Ovary (tissue), 3 donors: Measurements from ENCODE around the gene POU6F2.

ENCODE experiments used
- CTCF ChIP-seq, 3 donors: fragments of 450-650 bp in 2 of 3; fragments of 200-600 bp in 1 of 3; IDR thresholded peaks; one replicate each; pipeline versions ENCODE4 v1.5.1 to v1.8.0; 2016 to 2022; ENCODE audit warnings: antibody characterized with exemption in 3 of 3, mild to moderate bottlenecking in 1 of 3
- POLR2A ChIP-seq: fragments of 450-650 bp; IDR thresholded peaks from one replicate; pipeline ENCODE4 v1.6.1; 2017; ENCODE audit warnings: antibody characterized with exemption, mild to moderate bottlenecking, moderate library complexity
- donor health status: DM: no; HTN: no; CAD: no.

GRCh38 chr7:39133088-39133487, 155.4 kb downstream of the POU6F2 start:
- no peak for TF ChIP-seq CTCF (IDR thresholded peaks at IDR 0.05)
- TF ChIP-seq POLR2A: no peak
